Loucy (cell line): ENCODE results near the gene ZCCHC14.

Experiments used
- CTCF ChIP-seq: fragments of 200-600 bp; sonication (generic); conservative IDR thresholded peaks from 2 replicates; pipeline ENCODE4 v1.5.1; 2014; ENCODE audit warnings: mild to moderate bottlenecking, antibody characterized with exemption, low read length
- EZH2phosphoT487 ChIP-seq: fragments of 200-600 bp; IDR thresholded peaks from 2 replicates; pipeline ENCODE4 v1.6.1; 2018; ENCODE audit warnings: antibody characterized with exemption, mild to moderate bottlenecking, moderate library complexity, borderline replicate concordance

- TF ChIP-seq EZH2phosphoT487 (no peak), CTCF (no peak)
Measured at GRCh38 chr16:87439926-87440325, 52.9 kb downstream of the ZCCHC14 start.
